ENCODE data around the gene FBXO28.

Gene FBXO28

GRCh38 chr1:224182057-224182865 is 68.3 kb downstream of the FBXO28 start:
- no peak for TF ChIP-seq CTCF (IDR thresholded peaks at IDR 0.05)

- no peak for TF ChIP-seq CTCF (IDR thresholded peaks at IDR 0.05)
Measured at GRCh38 chr1:224182866-224183590, 69.1 kb downstream of the FBXO28 start, which contains the start of gene DEGS1. DEGS1 (plus strand) TSS chr1:224183240; CDS start chr1:224183337, 97 bp downstream.

GRCh38 chr1:224183591-224184312 is 69.8 kb downstream of the FBXO28 start:
- peak; percentile 11; the same call in 1 of the 2 replicates for TF ChIP-seq CTCF (IDR thresholded peaks at IDR 0.05)

GRCh38 chr1:224185208-224185607 is 71.3 kb downstream of the FBXO28 start:
- TF ChIP-seq CTCF (IDR thresholded peaks at IDR 0.05), result no peak

- no peak for TF ChIP-seq CTCF (IDR thresholded peaks at IDR 0.05)
Measured at GRCh38 chr1:224188286-224188685, 74.4 kb downstream of the FBXO28 start.

- no peak for TF ChIP-seq CTCF (IDR thresholded peaks at IDR 0.05)
Measured at GRCh38 chr1:224189561-224189960, 75.7 kb downstream of the FBXO28 start.

- no peak for TF ChIP-seq CTCF (IDR thresholded peaks at IDR 0.05)
Measured at GRCh38 chr1:224192082-224192788, 78.3 kb downstream of the FBXO28 start.

Data from LNCAP (cell line).